Gastrocnemius medialis (tissue), 4 donors: ENCODE results near the gene MYL12B. TPM values are rescaled to one million over a fixed set of nuclear protein-coding genes. Genes with fewer than 3 reads are reported as not detected.
A peak's percentile ranks its signal among the peaks of the same experiment; 100 is the strongest.

Source experiments
- ATAC-seq, 2 donors: fragments of 150-250 bp; one replicate each; pipeline ENCODE4 v1.9.1; 2016
- DNase-seq, 2 donors: peaks; one replicate each; pipeline ENCODE4 v3.0.0-alpha.2; 2019
- H3K27ac ChIP-seq, 4 donors: fragments of 200-600 bp; sonication (generic); 1 replicate in 1 of 4; 2 replicates in 3 of 4; pipeline ENCODE4 v1.5.1; 2016 to 2018; ENCODE audit warnings: mild to moderate bottlenecking in 2 of 4, moderate library complexity in 1 of 4
- H3K27me3 ChIP-seq, 3 donors: fragments of 200-600 bp; sonication (generic) in 2 of 3; 1 replicate in 1 of 3; 2 replicates in 2 of 3; pipeline versions ENCODE4 v1.5.1 to v1.6.0; 2016 to 2019; ENCODE audit warnings: mild to moderate bottlenecking in 1 of 3, moderate library complexity in 1 of 3
- H3K36me3 ChIP-seq, 2 donors: fragments of 200-600 bp; sonication (generic) in 1 of 2; one replicate each; pipeline ENCODE4 v1.5.1; 2017 to 2018
- H3K4me1 ChIP-seq, 2 donors: fragments of 200-600 bp; sonication (generic) in 1 of 2; one replicate each; pipeline ENCODE4 v1.5.1; 2016 to 2017; ENCODE audit warnings: mild to moderate bottlenecking in 2 of 2
- H3K4me3 ChIP-seq, 4 donors: fragments of 200-600 bp; sonication (generic) in 3 of 4; 1 replicate in 1 of 4; 2 replicates in 3 of 4; pipeline ENCODE4 v1.5.1; 2016 to 2019; ENCODE audit warnings: mild to moderate bottlenecking in 2 of 4
- H3K9me3 ChIP-seq, 3 donors: fragments of 200-600 bp; sonication (generic) in 2 of 3; 1 replicate in 1 of 3; 2 replicates in 2 of 3; pipeline ENCODE4 v1.5.1; 2016 to 2019
- CTCF ChIP-seq, 5 experiments: fragments of 450-650 bp in 3 of 5; fragments of 200-600 bp in 2 of 5; sonication (generic) in 2 of 5; IDR thresholded peaks in 4 of 5; conservative IDR thresholded peaks in 1 of 5; 1 replicate in 4 of 5; 2 replicates in 1 of 5; pipeline ENCODE4 v1.5.1; 2016 to 2019; ENCODE audit warnings: antibody characterized with exemption in 5 of 5, mild to moderate bottlenecking in 3 of 5, moderate library complexity in 3 of 5
- POLR2A ChIP-seq, 2 donors: fragments of 450-650 bp; IDR thresholded peaks; one replicate each; pipeline ENCODE4 v1.6.1; 2017; ENCODE audit warnings: antibody characterized with exemption in 2 of 2, mild to moderate bottlenecking in 2 of 2, moderate library complexity in 2 of 2
- in situ Hi-C, 4 donors: fragments of 200-750 bp; cut with MboI; loops; one replicate each; pipeline versions ENCODE4 v1.15.0 to v1.8.0; 2017; ENCODE audit warnings: low sequenced_read_pairs in 4 of 4
- intact Hi-C: fragments of 100-400 bp; cut with DNase I; formaldehyde crosslinking; loops from one replicate; pipeline ENCODE4 v1.15.1; 2023; ENCODE audit warnings: low total_unique reads
- total RNA-seq, 4 donors: library from RNA; depleted of rRNA; stranded (reverse); fragments of >200 nt; gene quantifications; one replicate each; pipeline versions ENCODE4 v1.1.0 to v1.2.3, GENCODE V29; 2016

Gene MYL12B
- total RNA-seq, 4 donors from 2014 or later: 100 to 293 (median 185) TPM

GRCh38 chr18:3279201-3280185 lies 17.6 kb downstream of the MYL12B start:
- intact Hi-C loops: loop anchor here (2.0 kb wide), 2 partner anchors 305 to 315 kb away; no protein-coding TSS in a partner anchor
- DNase-seq (no peak), ATAC-seq (peak; percentile 20 to 68)
- TF ChIP-seq POLR2A (IDR thresholded peaks at IDR 0.05): no peak
- in situ Hi-C loops: loop anchor here (5.0 to 10.0 kb wide), 5 partner anchors 165 to 388 kb away; partner anchors contain the start of gene TGIF1 (in 2 of the 4)
- peaks cover 0 to 38% of the 10 kb centered on the region in 2 donors for H3K36me3 ChIP-seq
- no peaks in the 10 kb centered on the region for H3K27me3 ChIP-seq
- peak overlapping the region in 1 of 4 donors; percentile 6 for H3K27ac ChIP-seq
- H3K9me3 ChIP-seq: no peaks in the 10 kb centered on the region
- no peak overlapping the region for H3K4me3 ChIP-seq
- peaks cover 9 to 10% of the 10 kb centered on the region in 2 donors for H3K4me1 ChIP-seq

GRCh38 chr18:3281456-3282400 lies 19.8 kb downstream of the MYL12B start:
- Histone ChIP-seq H3K36me3 (peaks cover 0 to 18% of the 10 kb centered on the region in 2 donors), H3K9me3 (no peaks in the 10 kb centered on the region), H3K4me3 (no peak overlapping the region), H3K27me3 (no peaks in the 10 kb centered on the region), H3K4me1 (peaks cover 9 to 10% of the 10 kb centered on the region in 2 donors), H3K27ac (no peak overlapping the region)
- intact Hi-C loops: loop anchor here (1.0 to 2.0 kb wide), 4 partner anchors 173 to 385 kb away; no protein-coding TSS in a partner anchor
- DNase-seq: no peak
- TF ChIP-seq POLR2A (IDR thresholded peaks at IDR 0.05) (no peak), CTCF (IDR thresholded peaks at IDR 0.05 in 4 of 5, conservative IDR thresholded peaks at IDR 0.05 in 1 of 5) (peak; percentile 68 to 87 (median 70))
- peak; percentile 75 to 82 for ATAC-seq
- in situ Hi-C loops: loop anchor here (5.0 to 10.0 kb wide), 5 partner anchors 163 to 386 kb away; partner anchors contain the start of gene TGIF1 (in 2 of the 4)

GRCh38 chr18:3283253-3283863 lies 21.4 kb downstream of the MYL12B start:
- no peaks in the 10 kb centered on the region for H3K9me3 ChIP-seq
- in situ Hi-C loops (loop anchor here (5.0 to 10.0 kb wide), 5 partner anchors 161 to 384 kb away; partner anchors contain the start of gene TGIF1 (in 2 of the 4)), intact Hi-C loops (loop anchor here (2.0 kb wide), 1 partner anchor 171 kb away; no protein-coding TSS in a partner anchor)
- no peak for DNase-seq
- no peaks in the 10 kb centered on the region for H3K27me3 ChIP-seq
- no peak for ATAC-seq
- TF ChIP-seq CTCF (IDR thresholded peaks at IDR 0.05 in 4 of 5, conservative IDR thresholded peaks at IDR 0.05 in 1 of 5) (no peak), POLR2A (IDR thresholded peaks at IDR 0.05) (no peak)
- peaks cover 0 to 4% of the 10 kb centered on the region in 2 donors for H3K36me3 ChIP-seq
- peak overlapping the region in 3 of 4 donors; percentile 27 to 39 (median 34) for H3K4me3 ChIP-seq
- peaks cover 9 to 10% of the 10 kb centered on the region in 2 donors for H3K4me1 ChIP-seq
- H3K27ac ChIP-seq: no peak overlapping the region

GRCh38 chr18:3283908-3284307 lies 22.0 kb downstream of the MYL12B start:
- Histone ChIP-seq H3K36me3 (no peaks in the 10 kb centered on the region), H3K27ac (no peak overlapping the region), H3K9me3 (no peaks in the 10 kb centered on the region), H3K4me3 (no peak overlapping the region), H3K4me1 (peaks cover 9 to 10% of the 10 kb centered on the region in 2 donors), H3K27me3 (no peaks in the 10 kb centered on the region)
- TF ChIP-seq POLR2A (IDR thresholded peaks at IDR 0.05): no peak
- TF ChIP-seq CTCF (IDR thresholded peaks at IDR 0.05 in 4 of 5, conservative IDR thresholded peaks at IDR 0.05 in 1 of 5): no peak
- in situ Hi-C loops: loop anchor here (5.0 to 10.0 kb wide), 5 partner anchors 161 to 383 kb away; partner anchors contain the start of gene TGIF1 (in 2 of the 4)
- ATAC-seq (no peak), DNase-seq (no peak)
- intact Hi-C loops: loop anchor here (2.0 kb wide), 1 partner anchor 171 kb away; no protein-coding TSS in a partner anchor
